OCI-LY1 (cell line): Measurements from ENCODE around the gene NHSL2.

ENCODE experiments used
- CTCF ChIP-seq: fragments of 200-600 bp; sonication (generic), shearing (Covaris generic); IDR thresholded peaks from 2 replicates; pipeline ENCODE4 v1.5.1; 2017; ENCODE audit warnings: mild to moderate bottlenecking, antibody characterized with exemption, low read length, moderate library complexity, mixed read lengths
- EZH2 ChIP-seq: fragments of 200-600 bp; sonication (generic), shearing (Covaris generic); IDR thresholded peaks from 2 replicates; pipeline ENCODE4 v1.8.0; 2017; ENCODE audit warnings: borderline replicate concordance, mixed run types, mild to moderate bottlenecking, antibody characterized with exemption, low read length, moderate library complexity, mixed read lengths

GRCh38 chrX:72141372-72142004 is 230.8 kb downstream of the NHSL2 start:
- TF ChIP-seq CTCF, result no peak
- TF ChIP-seq EZH2, result no peak
